Spleen (tissue), 13 donors: ENCODE measurements around the gene TRUB1. TPM values are rescaled to one million over a fixed set of nuclear protein-coding genes. Genes with fewer than 3 reads are reported as not detected.
"Not testable (repeated sequence)": the region's sequence is repeated elsewhere in the genome, so short reads cannot be mapped to it uniquely, and the experiment has no call there.

Experiments
- DNase-seq: peaks from one replicate; pipeline ENCODE4 v3.0.0-alpha.2; 2020
- H3K27ac ChIP-seq, 8 donors: fragments of 200-600 bp; sonication (generic) in 7 of 8; 1 replicate in 4 of 8; 2 replicates in 4 of 8; pipeline versions ENCODE4 v1.5.0 to v1.8.0; 2016 to 2021; ENCODE audit warnings: inconsistent platforms in 4 of 8, mild to moderate bottlenecking in 4 of 8, moderate library complexity in 1 of 8
- H3K27me3 ChIP-seq, 7 donors: fragments of 200-600 bp; sonication (generic) in 6 of 7; replicated peaks in 1 of 7; 1 replicate in 4 of 7; 2 replicates in 3 of 7; pipeline versions ENCODE4 v1.5.0 to v1.8.0; 2016 to 2021; ENCODE audit warnings: inconsistent platforms in 3 of 7, mild to moderate bottlenecking in 1 of 7
- H3K36me3 ChIP-seq, 6 donors: fragments of 200-600 bp; sonication (generic) in 5 of 6; 1 replicate in 4 of 6; 2 replicates in 2 of 6; pipeline versions ENCODE4 v1.5.0 to v1.8.0; 2016 to 2021; ENCODE audit warnings: inconsistent platforms in 2 of 6
- H3K4me1 ChIP-seq, 6 donors: fragments of 200-600 bp; sonication (generic) in 5 of 6; 1 replicate in 3 of 6; 2 replicates in 3 of 6; pipeline versions ENCODE4 v1.5.0 to v1.8.0; 2016 to 2021; ENCODE audit warnings: inconsistent platforms in 3 of 6
- H3K4me3 ChIP-seq, 8 donors: fragments of 200-600 bp; sonication (generic) in 7 of 8; 1 replicate in 4 of 8; 2 replicates in 4 of 8; pipeline versions ENCODE4 v1.5.0 to v1.8.0; 2016 to 2021; ENCODE audit warnings: inconsistent platforms in 4 of 8, mild to moderate bottlenecking in 4 of 8, moderate library complexity in 2 of 8
- H3K9me3 ChIP-seq, 8 donors: fragments of 200-600 bp; sonication (generic) in 7 of 8; 1 replicate in 4 of 8; 2 replicates in 4 of 8; pipeline versions ENCODE4 v1.5.0 to v1.8.0; 2016 to 2021; ENCODE audit warnings: inconsistent platforms in 4 of 8
- POLR2A ChIP-seq, 3 donors: fragments of 450-650 bp; IDR thresholded peaks; one replicate each; pipeline ENCODE4 v1.5.1; 2017; ENCODE audit warnings: antibody characterized with exemption in 3 of 3, mild to moderate bottlenecking in 1 of 3
- POLR2AphosphoS5 ChIP-seq, 3 donors: sonication (generic); formaldehyde crosslinking; IDR thresholded peaks; one replicate each; pipeline ENCODE4 v1.5.1; 2017; ENCODE audit warnings: antibody characterized with exemption in 3 of 3
- WGBS, 5 donors: extraction: QIAGEN DNeasy Blood & Tissue Kit in 3 of 5; methylation state at CpG; one replicate each; pipeline versions ENCODE4 v1.1.5 to v1.1.7; 2013 to 2018; 5-methylcytosine and 5-hydroxymethylcytosine counted together
- intact Hi-C: fragments of 100-400 bp; cut with DNase I; formaldehyde crosslinking; loops from one replicate; pipeline ENCODE4 v1.15.0; 2023; ENCODE audit warnings: low total_unique reads
- long read RNA-seq, 2 donors: transcript quantifications; one replicate each; lab custom pipeline, GENCODE V29; 2026
- polyA plus RNA-seq, 3 donors: library from polyadenylated mRNA; stranded (reverse); fragments of 200-250 nt; gene quantifications; one replicate each; pipeline ENCODE4 v1.2.1, GENCODE V29; 2013
- total RNA-seq, 7 donors: library from RNA; depleted of rRNA in 3 of 7; stranded (reverse); fragments of >200 nt in 3 of 7; fragmentation: NEBNext Ultra II Directional in 4 of 7; extraction: Animal tissue kit (Norgen Biotek cat#: 25700) in 4 of 7; gene quantifications; one replicate each; pipeline versions ENCODE4 v1.1.0 to v1.2.1, GENCODE V29; 2016 to 2021
- TF ChIP-seq, protein P1 (sequence below), 11 experiments: fragments of 200-600 bp in 7 of 11; fragments of 450-650 bp in 4 of 11; sonication (generic) in 4 of 11; IDR thresholded peaks in 8 of 11; conservative IDR thresholded peaks in 3 of 11; 1 replicate in 7 of 11; 2 replicates in 4 of 11; pipeline versions ENCODE4 v1.4.0 to v1.8.0; 2016 to 2021; ENCODE audit warnings: antibody characterized with exemption in 11 of 11, inconsistent platforms in 4 of 11, mild to moderate bottlenecking in 1 of 11
- donor health status: healthy with polysubstance abuse.
- donor health status: DM: no; HTN: no; CAD: no; lungs with moderate emphysema.
- donor health status: DM: no; HTN: no; CAD: no.
- donor health status: Bipolar disorder and iron deficiency.
- donor health status: healthy.
- donor health status: DM: no; HTN: no; CAD: no.
- donor health status: DM: yes; HTN: yes; CAD: no.

TRUB1 gene
- total RNA-seq (10 to 100 TPM in 6 of 7 donors, 1 to 10 TPM in 1; 9.8 to 22.8 (median 13.6) TPM), polyA plus RNA-seq (1 to 10 TPM; 4.8 to 8.2 (median 6.9) TPM)
- long read RNA-seq, donor 1, transcript TRUB1-201 (8 exons, 3,408 nt), result major isoform, 10 of 20 reads
- long read RNA-seq, donor 1, partial matches to known transcripts, result 9 of 20 reads
- long read RNA-seq, donor 1, other reads (novel, unspliced or antisense), result 0 of 20 reads
- long read RNA-seq, donor 2, partial matches to known transcripts, result 0 of 2 reads
- long read RNA-seq, donor 2, other reads (novel, unspliced or antisense), result 0 of 2 reads

- WGBS, 5 donors, result 0 to 1% (median 1%) methylated on average over 23 to 46 of the region's 46 CpGs
- peak in 1 of 3 donors; percentile 8 for TF ChIP-seq POLR2A (IDR thresholded peaks at IDR 0.05)
- TF ChIP-seq, protein P1, sequence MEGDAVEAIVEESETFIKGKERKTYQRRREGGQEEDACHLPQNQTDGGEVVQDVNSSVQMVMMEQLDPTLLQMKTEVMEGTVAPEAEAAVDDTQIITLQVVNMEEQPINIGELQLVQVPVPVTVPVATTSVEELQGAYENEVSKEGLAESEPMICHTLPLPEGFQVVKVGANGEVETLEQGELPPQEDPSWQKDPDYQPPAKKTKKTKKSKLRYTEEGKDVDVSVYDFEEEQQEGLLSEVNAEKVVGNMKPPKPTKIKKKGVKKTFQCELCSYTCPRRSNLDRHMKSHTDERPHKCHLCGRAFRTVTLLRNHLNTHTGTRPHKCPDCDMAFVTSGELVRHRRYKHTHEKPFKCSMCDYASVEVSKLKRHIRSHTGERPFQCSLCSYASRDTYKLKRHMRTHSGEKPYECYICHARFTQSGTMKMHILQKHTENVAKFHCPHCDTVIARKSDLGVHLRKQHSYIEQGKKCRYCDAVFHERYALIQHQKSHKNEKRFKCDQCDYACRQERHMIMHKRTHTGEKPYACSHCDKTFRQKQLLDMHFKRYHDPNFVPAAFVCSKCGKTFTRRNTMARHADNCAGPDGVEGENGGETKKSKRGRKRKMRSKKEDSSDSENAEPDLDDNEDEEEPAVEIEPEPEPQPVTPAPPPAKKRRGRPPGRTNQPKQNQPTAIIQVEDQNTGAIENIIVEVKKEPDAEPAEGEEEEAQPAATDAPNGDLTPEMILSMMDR (IDR thresholded peaks at IDR 0.05 in 8 of 11, conservative IDR thresholded peaks at IDR 0.05 in 3 of 11), result no peak
- peak; percentile 85 to 89 (median 88) for TF ChIP-seq POLR2AphosphoS5 (IDR thresholded peaks at IDR 0.05)
- Histone ChIP-seq H3K4me3 (peak within 1 kb of the TSS; percentile 77 to 100 (median 94)), H3K27me3 (no peaks in the 10 kb centered on the region), H3K9me3 (no peaks in the 10 kb centered on the region), H3K27ac (peak within 1 kb of the TSS; percentile 76 to 88 (median 86)), H3K4me1 (peaks cover 15 to 36% (median 22%) of the 10 kb centered on the region in 6 donors), H3K36me3 (peaks cover 0 to 23% (median 14%) of the 10 kb centered on the region in 6 donors)
- intact Hi-C loops, result no loop called here
- peak; percentile 96 for DNase-seq
Observed at GRCh38 chr10:114937962-114938855, at the start of gene TRUB1. Gene TRUB1 (plus strand): TSS chr10:114938195. CDS start chr10:114938254, 59 bp downstream.

GRCh38 chr10:114893251-114893650 is 44.7 kb upstream of the TRUB1 start:
- H3K27me3 ChIP-seq, result peaks cover 0 to 1% (median 0%) of the 10 kb centered on the region in 7 donors
- H3K27ac ChIP-seq, result no peak overlapping the region
- H3K4me1 ChIP-seq, result no peaks in the 10 kb centered on the region
- no peaks in the 10 kb centered on the region for H3K9me3 ChIP-seq
- intact Hi-C loops, result no loop called here
- no peak for DNase-seq
- WGBS, 5 donors, result 75 to 86% (median 82%) methylated on average over 5 of the region's 5 CpGs
- H3K4me3 ChIP-seq, result no peak overlapping the region
- no peaks in the 10 kb centered on the region for H3K36me3 ChIP-seq
- TF ChIP-seq POLR2A (IDR thresholded peaks at IDR 0.05) (no peak), POLR2AphosphoS5 (IDR thresholded peaks at IDR 0.05) (no peak)
- TF ChIP-seq, protein P1 (IDR thresholded peaks at IDR 0.05 in 8 of 11, conservative IDR thresholded peaks at IDR 0.05 in 3 of 11), result no peak

GRCh38 chr10:114894911-114895310 is 43.1 kb upstream of the TRUB1 start:
- intact Hi-C loops, result no loop called here
- no peak for TF ChIP-seq POLR2AphosphoS5 (IDR thresholded peaks at IDR 0.05)
- no peak for TF ChIP-seq POLR2A (IDR thresholded peaks at IDR 0.05)
- TF ChIP-seq, protein P1 (IDR thresholded peaks at IDR 0.05 in 8 of 11, conservative IDR thresholded peaks at IDR 0.05 in 3 of 11), result no peak
- H3K4me1 ChIP-seq, result no peaks in the 10 kb centered on the region

GRCh38 chr10:114897011-114897410 is 41.0 kb upstream of the TRUB1 start:
- DNase-seq, H3K9me3 ChIP-seq, H3K27ac ChIP-seq, H3K36me3 ChIP-seq, H3K4me3 ChIP-seq, H3K4me1 ChIP-seq, H3K27me3 ChIP-seq, intact Hi-C loops: not testable (repeated sequence)
- 80 to 88% (median 83%) methylated on average over 6 of the region's 6 CpGs for WGBS, 5 donors

More at GRCh38 chr10:114894911-114895310, 43.1 kb upstream of the TRUB1 start:
- H3K9me3 ChIP-seq, result no peaks in the 10 kb centered on the region
- H3K36me3 ChIP-seq, result no peaks in the 10 kb centered on the region
- DNase-seq, result no peak
- H3K4me3 ChIP-seq, result no peak overlapping the region
- H3K27me3 ChIP-seq, result no peaks in the 10 kb centered on the region
- no peak overlapping the region for H3K27ac ChIP-seq
